GM18508 (cell line): ENCODE data around the gene SCAMP3.

Experiments used
- ATAC-seq: cut with Tn5 transposase; IDR thresholded peaks from one replicate; pipeline ENCODE4 v1.9.1; 2021; ENCODE audit warnings: moderate number of reproducible peaks; ENCODE audit not compliant: insufficient read depth, unreplicated experiment

Gene SCAMP3

GRCh38 chr1:155208541-155209311, 53.4 kb downstream of the SCAMP3 start, which contains the start of gene MTX1:
Gene MTX1 (plus strand): TSS chr1:155208695. CDS start chr1:155208805, 110 bp downstream.
- ATAC-seq = peak; percentile 45

GRCh38 chr1:155207806-155208540, 54.2 kb downstream of the SCAMP3 start, which contains the start of gene THBS3:
Gene THBS3 (minus strand): TSS chr1:155207897. CDS start chr1:155207876, 21 bp downstream.
- ATAC-seq = no peak

GRCh38 chr1:155206891-155207805, 55.0 kb downstream of the SCAMP3 start:
- no peak for ATAC-seq
